HG03095 (cell line): ENCODE measurements around the gene WASF2.
"Not testable (repeated sequence)": the region's sequence is repeated elsewhere in the genome, so short reads cannot be mapped to it uniquely, and the experiment has no call there.

ENCODE experiments used
- ATAC-seq: cut with Tn5 transposase; IDR thresholded peaks from one replicate; pipeline ENCODE4 v1.9.1; 2021; ENCODE audit warnings: moderate library complexity; ENCODE audit not compliant: unreplicated experiment

Gene WASF2

GRCh38 chr1:27399251-27400025 lies 90.5 kb downstream of the WASF2 start:
- no peak for ATAC-seq

- no peak for ATAC-seq
Measured at GRCh38 chr1:27398405-27399149, 91.4 kb downstream of the WASF2 start.

- no peak for ATAC-seq
Measured at GRCh38 chr1:27397749-27398148, 92.2 kb downstream of the WASF2 start.

- ATAC-seq, result no peak
Measured at GRCh38 chr1:27397110-27397509, 92.9 kb downstream of the WASF2 start.

GRCh38 chr1:27395441-27396195 lies 94.3 kb downstream of the WASF2 start:
- ATAC-seq, result no peak

- no peak for ATAC-seq
Measured at GRCh38 chr1:27394925-27395324, 95.0 kb downstream of the WASF2 start.

GRCh38 chr1:27394282-27394658 lies 95.7 kb downstream of the WASF2 start:
- no peak for ATAC-seq

GRCh38 chr1:27393641-27394281 lies 96.2 kb downstream of the WASF2 start:
- no peak for ATAC-seq

GRCh38 chr1:27392778-27393635 lies 97.0 kb downstream of the WASF2 start:
- no peak for ATAC-seq

- peak; percentile 55 for ATAC-seq
Measured at GRCh38 chr1:27392096-27392777, 97.7 kb downstream of the WASF2 start, which contains the start of gene GPR3. TSS of gene GPR3 (plus strand) at chr1:27392622. CDS start at chr1:27393799, 1,177 bp downstream.

GRCh38 chr1:27391511-27392095 lies 98.4 kb downstream of the WASF2 start:
- ATAC-seq, result no peak

GRCh38 chr1:27388337-27389005 lies 101.5 kb downstream of the WASF2 start:
- ATAC-seq, result no peak

GRCh38 chr1:27384797-27385196 lies 105.2 kb downstream of the WASF2 start:
- ATAC-seq, result not testable (repeated sequence)

GRCh38 chr1:27383661-27384060 lies 106.3 kb downstream of the WASF2 start:
- no peak for ATAC-seq

GRCh38 chr1:27383039-27383605 lies 106.8 kb downstream of the WASF2 start, which contains the start of gene CD164L2:
TSS of gene CD164L2 (minus strand) at chr1:27383333. CDS start at chr1:27383239, 94 bp downstream.
- ATAC-seq, result no peak

- ATAC-seq, result no peak
Measured at GRCh38 chr1:27381969-27382762, 107.8 kb downstream of the WASF2 start.
